Measurements from ENCODE around the gene AFAP1L2. TPM values are rescaled to one million over a fixed set of nuclear protein-coding genes. Genes with fewer than 3 reads are reported as not detected.

The AFAP1L2 gene
- polyA plus RNA-seq, 1 experiment = 0.22 TPM

DNA sequence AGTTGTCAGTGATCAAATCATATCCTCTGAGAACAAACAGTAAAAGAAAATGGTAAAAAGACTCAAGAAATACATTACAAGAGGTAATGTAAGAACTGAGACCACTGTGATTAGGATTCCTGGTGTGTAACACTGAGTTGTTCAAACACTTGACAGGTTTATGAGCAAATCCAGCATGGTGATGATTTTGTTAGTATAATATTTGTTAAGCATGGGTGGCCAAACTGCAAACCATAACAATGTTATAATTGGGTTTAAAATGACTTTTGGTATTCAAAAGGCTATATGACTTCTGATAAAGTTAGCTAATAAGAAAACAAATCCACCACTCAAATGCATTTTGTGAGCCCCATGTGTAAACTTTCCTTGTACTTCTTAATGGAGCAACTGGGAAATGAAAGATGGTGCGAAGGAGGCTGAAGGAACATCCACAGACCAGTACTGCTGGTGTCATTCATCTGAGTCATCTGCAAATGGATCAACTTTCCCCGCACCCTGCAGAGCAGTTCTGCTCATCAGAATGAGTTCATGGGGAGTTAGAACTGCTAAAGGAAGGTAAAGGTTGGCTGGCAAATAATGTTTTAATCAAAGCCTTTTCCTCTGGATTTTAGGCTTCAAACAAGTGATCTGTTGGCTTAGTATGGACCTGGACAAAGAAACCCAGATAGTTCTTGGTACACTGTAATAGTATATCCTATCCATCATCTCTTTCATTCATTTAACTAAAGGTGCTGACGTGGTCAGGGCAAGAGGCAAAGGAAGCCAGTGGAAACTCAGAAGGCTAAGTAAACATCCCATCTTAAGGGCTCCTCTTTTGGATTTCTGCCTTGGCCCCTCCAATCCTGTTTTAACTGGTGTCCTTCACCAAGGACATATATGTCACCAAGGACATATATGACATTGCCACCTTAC is 45.0 kb downstream of the AFAP1L2 start:
- Histone ChIP-seq H3K27me3 (ENCODE audit: control insufficient read depth, insufficient read depth, low read length) (peaks cover 2% of the 10 kb centered on the region; the same call in 1 of the 2 replicates), H3K36me3 (ENCODE audit: control insufficient read depth, insufficient read depth, low read length) (no peaks in the 10 kb centered on the region), H3K4me3 (ENCODE audit: low read depth, low read length) (no peak overlapping the region)
- ChIA-PET CTCF (interaction anchor here (0.9 kb wide), 1 partner anchor 12 kb away, joined by 4 read pairs; no protein-coding TSS in a partner anchor), POLR2A (no interaction called here)
- TF ChIP-seq, protein P1, sequence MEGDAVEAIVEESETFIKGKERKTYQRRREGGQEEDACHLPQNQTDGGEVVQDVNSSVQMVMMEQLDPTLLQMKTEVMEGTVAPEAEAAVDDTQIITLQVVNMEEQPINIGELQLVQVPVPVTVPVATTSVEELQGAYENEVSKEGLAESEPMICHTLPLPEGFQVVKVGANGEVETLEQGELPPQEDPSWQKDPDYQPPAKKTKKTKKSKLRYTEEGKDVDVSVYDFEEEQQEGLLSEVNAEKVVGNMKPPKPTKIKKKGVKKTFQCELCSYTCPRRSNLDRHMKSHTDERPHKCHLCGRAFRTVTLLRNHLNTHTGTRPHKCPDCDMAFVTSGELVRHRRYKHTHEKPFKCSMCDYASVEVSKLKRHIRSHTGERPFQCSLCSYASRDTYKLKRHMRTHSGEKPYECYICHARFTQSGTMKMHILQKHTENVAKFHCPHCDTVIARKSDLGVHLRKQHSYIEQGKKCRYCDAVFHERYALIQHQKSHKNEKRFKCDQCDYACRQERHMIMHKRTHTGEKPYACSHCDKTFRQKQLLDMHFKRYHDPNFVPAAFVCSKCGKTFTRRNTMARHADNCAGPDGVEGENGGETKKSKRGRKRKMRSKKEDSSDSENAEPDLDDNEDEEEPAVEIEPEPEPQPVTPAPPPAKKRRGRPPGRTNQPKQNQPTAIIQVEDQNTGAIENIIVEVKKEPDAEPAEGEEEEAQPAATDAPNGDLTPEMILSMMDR (IDR thresholded peaks at IDR 0.05; ENCODE audit: insufficient read depth, low read depth, low read length) = no peak
- no peak for DNase-seq (ENCODE audit: low read depth)

DNA sequence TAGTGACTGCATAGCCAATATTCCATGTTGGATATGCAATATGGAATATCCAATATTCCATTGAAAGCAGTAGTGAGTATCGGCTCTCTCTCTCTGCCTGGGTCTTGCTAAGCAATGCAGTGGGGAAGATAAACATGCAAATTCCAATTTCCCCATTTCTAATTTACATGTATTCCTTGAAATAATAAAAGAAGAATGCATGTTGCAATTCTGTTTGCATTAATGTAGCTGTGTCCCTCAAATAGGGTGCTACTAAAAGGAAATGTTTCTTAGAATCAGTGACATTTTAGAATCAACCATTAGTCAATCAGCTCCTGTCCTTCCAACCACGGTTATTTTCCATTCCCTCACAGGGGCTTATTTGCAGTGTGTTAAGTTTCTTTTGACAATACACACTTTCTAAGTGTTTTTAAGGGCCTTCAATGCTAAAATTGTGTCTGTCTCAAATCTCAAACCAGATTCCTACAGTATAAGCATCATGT is 46.7 kb downstream of the AFAP1L2 start:
- Histone ChIP-seq H3K27me3 (ENCODE audit: control insufficient read depth, insufficient read depth, low read length) (peaks cover 5% of the 10 kb centered on the region), H3K4me3 (ENCODE audit: low read depth, low read length) (no peak overlapping the region), H3K36me3 (ENCODE audit: control insufficient read depth, insufficient read depth, low read length) (no peaks in the 10 kb centered on the region)
- ChIA-PET POLR2A (no interaction called here), CTCF (no interaction called here)
- TF ChIP-seq, protein P1 (IDR thresholded peaks at IDR 0.05; ENCODE audit: insufficient read depth, low read depth, low read length) = no peak
- DNase-seq (ENCODE audit: low read depth) = no peak

DNA sequence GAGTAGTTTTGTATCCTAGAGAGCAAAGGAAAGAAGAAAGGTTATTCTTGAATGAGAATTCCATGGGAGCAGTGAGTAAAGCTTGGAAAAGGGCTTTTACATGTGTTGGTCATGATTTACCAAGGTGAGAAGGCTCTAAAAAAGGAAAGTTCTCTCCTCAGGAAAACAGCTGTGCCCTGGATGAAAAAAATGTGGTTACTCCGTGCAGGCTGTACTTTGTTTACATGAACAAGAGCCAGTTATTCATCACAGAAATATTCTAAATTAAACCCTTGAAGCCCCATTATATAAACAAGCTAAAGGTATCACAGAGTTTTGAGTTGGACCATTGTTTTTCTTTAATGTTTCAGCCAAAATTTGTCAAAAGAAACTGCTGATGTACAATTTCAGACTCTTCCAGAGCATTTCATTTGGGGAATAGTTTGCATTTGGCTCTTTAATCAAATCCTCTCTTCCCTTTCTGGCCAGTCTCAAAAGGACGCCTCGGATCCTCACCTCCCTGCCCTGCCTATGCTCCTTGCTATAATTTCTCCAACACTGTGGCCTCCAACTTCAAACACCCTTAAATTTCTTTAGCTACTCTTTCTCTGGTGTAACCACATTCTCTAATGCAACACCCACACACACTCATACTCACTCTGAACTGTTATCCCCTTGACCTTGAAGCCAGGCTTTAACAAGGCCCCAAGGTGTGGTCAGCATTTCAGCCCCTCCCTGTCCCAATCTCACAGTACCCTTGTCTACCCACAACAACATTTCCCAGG is 47.4 kb downstream of the AFAP1L2 start:
- POLR2A ChIA-PET = no interaction called here
- H3K27me3 ChIP-seq (ENCODE audit: control insufficient read depth, insufficient read depth, low read length) = peaks cover 3% of the 10 kb centered on the region
- no peaks in the 10 kb centered on the region for H3K36me3 ChIP-seq (ENCODE audit: control insufficient read depth, insufficient read depth, low read length)
- DNase-seq (ENCODE audit: low read depth) = no peak
- no peak overlapping the region for H3K4me3 ChIP-seq (ENCODE audit: low read depth, low read length)
- TF ChIP-seq, protein P1 (IDR thresholded peaks at IDR 0.05; ENCODE audit: insufficient read depth, low read depth, low read length) = no peak
- CTCF ChIA-PET = no interaction called here

DNA sequence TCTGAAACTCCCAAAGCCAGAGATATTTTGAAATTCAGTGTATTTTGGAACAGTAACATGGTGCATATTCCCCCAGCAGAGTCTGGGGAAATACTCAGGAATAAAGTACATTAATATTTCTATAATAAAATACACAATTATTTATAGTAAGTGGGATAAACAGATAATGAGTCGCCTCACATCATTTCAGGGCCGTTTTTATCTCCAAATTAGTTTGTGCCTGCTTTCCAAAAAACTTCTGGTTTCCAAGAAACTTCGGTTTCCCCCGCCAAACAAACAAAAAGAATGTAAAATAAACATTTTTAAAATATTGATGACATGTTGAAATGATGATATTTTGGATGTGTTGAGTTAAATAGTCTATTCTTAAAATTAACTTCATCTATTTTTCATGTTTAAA is 48.2 kb downstream of the AFAP1L2 start:
- Histone ChIP-seq H3K36me3 (ENCODE audit: control insufficient read depth, insufficient read depth, low read length) (no peaks in the 10 kb centered on the region), H3K4me3 (ENCODE audit: low read depth, low read length) (no peak overlapping the region), H3K27me3 (ENCODE audit: control insufficient read depth, insufficient read depth, low read length) (peaks cover 3% of the 10 kb centered on the region)
- POLR2A ChIA-PET = no interaction called here
- CTCF ChIA-PET = no interaction called here
- TF ChIP-seq, protein P1 (IDR thresholded peaks at IDR 0.05; ENCODE audit: insufficient read depth, low read depth, low read length) = no peak
- DNase-seq (ENCODE audit: low read depth) = no peak

DNA sequence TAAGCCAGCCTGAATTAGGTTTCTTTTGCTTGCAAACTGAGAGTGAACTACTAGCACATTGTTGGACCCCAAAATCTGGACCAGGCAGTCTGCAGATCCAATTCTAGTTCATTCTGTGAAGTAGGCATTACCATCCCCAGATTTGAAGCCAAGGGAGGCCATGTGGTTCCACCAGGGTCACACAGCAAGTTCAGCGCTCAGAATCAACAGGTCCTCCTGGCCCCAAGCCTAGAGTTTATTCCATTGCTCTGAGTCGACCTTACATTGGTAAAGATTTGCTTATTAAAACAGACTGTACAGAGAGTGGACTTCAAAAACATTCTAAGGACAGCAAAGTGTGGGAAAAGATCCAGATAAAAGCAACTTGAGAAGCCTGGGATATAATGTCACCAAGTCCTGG is 50.9 kb downstream of the AFAP1L2 start:
- TF ChIP-seq, protein P1 (IDR thresholded peaks at IDR 0.05; ENCODE audit: insufficient read depth, low read depth, low read length) = no peak
- Histone ChIP-seq H3K36me3 (ENCODE audit: control insufficient read depth, insufficient read depth, low read length) (no peaks in the 10 kb centered on the region), H3K27me3 (ENCODE audit: control insufficient read depth, insufficient read depth, low read length) (peaks cover 5% of the 10 kb centered on the region), H3K4me3 (ENCODE audit: low read depth, low read length) (no peak overlapping the region)
- ChIA-PET POLR2A (no interaction called here), CTCF (no interaction called here)
- DNase-seq (ENCODE audit: low read depth) = no peak

Data from BJ (cell line).